Jurkat, Clone E6-1 (cell line): ENCODE results near the gene ATP11C.
A peak's percentile ranks its signal among the peaks of the same experiment; 100 is the strongest.

Source experiments
- DNase-seq: peaks from one replicate; pipeline ENCODE4 v3.0.0-alpha.2; 2011; ENCODE audit warnings: low read depth, low spot score
- H3K4me3 ChIP-seq: 2 replicates; pipeline ENCODE4 v1.5.1; 2011; ENCODE audit warnings: mild to moderate bottlenecking, low read length, control low read depth, moderate library complexity

The ATP11C gene

DNA sequence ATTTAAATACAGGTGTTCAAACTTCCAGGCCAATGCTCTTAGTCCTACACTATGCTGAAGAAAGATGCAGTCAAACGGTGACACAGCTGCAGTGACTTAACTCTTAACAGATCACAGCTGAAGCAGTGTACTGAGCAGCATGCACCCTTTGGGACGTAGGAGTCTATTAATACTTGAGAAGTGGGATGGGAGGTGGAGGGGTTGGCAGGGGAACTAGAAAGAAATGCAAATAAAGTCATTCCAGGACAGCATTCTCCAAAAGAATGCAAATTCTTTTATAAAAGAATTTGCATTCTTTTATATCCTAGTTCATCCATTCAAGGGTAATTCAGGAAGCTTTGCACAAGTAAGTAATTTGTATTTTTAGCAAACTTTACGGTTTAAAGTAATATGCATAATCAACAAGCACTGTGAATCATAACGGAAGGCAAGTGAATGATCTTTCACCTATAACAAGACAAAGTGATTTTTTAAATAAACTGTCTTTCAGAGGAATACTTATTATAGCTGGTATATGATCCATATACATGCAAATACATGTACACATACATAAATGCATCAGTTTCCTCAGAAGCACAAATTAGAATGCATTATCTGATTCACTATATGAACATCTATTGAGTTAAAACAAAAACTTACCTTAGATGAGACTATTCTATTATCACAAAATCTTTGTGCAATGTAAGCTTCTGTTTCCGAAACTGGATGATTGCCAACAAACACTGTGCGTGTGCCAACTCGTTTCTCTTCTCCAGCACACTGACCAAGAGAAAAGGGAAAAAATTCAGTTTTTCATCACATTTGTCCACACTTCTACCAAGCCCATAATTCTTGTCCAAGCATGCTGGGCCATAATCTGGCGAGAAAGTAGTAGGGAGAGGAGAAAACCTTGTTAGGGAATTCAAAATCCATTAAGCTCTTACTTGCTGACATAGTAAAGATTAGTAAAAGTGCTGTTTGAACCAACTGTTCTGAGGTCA, 106.5 kb downstream of the ATP11C start:
- DNase-seq, result no peak
- no peak overlapping the region for H3K4me3 ChIP-seq

DNA sequence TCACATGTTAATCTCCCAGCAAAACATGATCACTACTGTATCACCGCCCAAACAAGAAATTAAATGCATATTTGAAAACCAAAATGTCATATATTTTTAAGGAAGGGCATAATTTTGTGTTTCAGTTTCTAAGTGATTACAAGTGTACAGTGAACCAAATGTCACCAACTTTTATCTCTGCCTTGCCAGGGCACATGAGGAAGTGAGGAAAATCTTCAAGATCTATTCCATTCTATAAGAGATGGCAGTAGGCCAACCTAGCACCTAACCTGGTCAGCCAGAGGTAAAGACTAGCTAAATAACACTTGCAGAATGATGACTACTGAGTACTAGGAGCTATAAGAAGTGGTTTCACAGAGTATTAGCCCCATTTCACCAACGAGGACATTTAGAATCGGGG, 107.2 kb downstream of the ATP11C start:
- DNase-seq, result no peak
- H3K4me3 ChIP-seq, result no peak overlapping the region

DNA sequence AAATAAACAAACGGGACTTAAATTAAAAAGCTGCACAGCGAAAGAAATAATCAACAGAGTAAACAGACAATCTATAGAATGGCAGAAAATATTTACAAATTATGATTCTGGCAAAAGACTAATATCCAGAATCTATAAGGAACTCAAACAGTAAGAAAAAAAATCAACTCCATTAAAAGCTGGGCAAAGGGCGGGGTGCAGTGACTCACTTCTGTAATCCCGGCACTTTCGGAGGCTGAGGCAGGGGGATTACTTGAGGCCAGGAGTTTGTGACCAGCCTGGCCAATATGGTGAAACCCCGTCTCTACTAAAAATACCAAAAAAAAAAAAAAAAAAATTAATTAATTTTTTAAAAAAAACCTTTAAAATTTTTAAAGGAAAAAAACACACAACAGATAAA, 109.0 kb downstream of the ATP11C start:
- H3K4me3 ChIP-seq, result no peak overlapping the region
- DNase-seq, result no peak

DNA sequence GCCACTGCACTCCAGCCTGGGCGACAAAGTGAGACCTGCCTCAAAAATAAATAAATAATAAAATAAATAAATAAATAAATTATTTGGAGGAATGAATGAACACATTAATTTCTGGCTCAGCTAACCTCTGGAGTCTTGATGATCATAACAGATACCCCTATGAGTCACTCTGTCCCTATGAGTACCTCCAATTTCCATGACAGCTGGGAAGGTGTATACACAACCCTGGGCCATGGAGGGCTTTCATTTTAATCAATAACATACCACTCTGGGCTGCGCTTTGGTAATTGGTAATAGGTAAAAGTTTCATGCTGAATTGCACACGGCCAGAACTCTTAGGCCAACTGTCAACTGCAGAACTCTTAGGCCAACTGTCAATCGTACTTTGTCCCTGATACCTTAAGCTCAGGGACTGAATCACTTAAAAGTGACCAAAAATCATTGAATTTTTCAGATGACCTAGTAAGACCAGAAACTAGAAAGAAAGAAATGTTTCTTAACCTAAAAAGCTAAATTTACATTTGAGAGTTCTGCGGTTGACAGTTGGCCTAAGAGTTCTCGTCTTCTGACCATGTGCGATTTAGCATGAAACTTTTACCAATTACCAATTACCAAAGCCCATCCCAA, 112.4 kb downstream of the ATP11C start:
- H3K4me3 ChIP-seq, result no peak overlapping the region
- no peak for DNase-seq

DNA sequence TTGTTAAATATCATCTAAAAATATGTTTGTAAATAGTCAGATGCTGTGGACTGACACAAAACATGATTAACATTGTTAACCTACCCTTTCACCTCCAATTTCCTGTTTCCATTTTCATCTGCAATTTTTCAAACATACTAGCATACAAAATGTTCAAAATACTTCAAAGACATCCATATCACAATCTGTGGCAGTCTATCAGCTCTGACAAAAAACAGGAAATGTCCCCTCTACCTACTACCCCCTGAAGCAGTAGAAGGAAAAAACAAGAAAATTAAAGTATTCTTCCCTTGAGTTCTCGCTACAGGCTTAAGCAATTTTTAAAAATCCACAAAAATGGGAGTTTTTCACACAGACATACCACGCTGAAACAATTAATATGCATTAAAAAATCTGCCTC, 116.6 kb downstream of the ATP11C start:
- no peak for DNase-seq
- H3K4me3 ChIP-seq, result no peak overlapping the region

- DNase-seq, result no peak
- no peak overlapping the region for H3K4me3 ChIP-seq
These were observed 117.1 kb downstream of the ATP11C start for GRCh38 chrX:139815771-139816170.

- H3K4me3 ChIP-seq, result no peak overlapping the region
These were observed 120.8 kb downstream of the ATP11C start for GRCh38 chrX:139811942-139812629.

DNA sequence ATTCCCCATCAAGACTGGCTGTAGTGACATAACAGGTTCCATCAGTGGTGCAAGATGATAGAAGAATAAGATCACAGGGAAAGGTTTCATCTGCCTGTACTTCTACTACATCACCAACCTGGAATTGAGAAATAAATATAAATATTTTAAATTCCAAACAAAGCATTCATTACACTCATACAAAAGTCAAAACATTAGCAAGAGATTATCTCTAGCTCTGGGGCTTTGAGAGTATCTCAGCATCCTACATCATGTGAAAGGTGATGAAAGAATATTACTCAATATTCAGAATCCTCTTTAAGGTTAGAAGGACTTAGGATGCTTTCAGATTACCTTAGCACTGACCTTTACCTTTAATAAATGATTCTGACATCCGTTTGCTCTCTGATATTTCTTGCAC, 128.4 kb downstream of the ATP11C start:
- DNase-seq, result no peak
- H3K4me3 ChIP-seq, result no peak overlapping the region

More at GRCh38 chrX:139811942-139812629, 120.8 kb downstream of the ATP11C start:
- DNase-seq, result no peak

- DNase-seq, result no peak
- H3K4me3 ChIP-seq, result no peak overlapping the region
These were observed 129.6 kb downstream of the ATP11C start for GRCh38 chrX:139803224-139803623.

DNA sequence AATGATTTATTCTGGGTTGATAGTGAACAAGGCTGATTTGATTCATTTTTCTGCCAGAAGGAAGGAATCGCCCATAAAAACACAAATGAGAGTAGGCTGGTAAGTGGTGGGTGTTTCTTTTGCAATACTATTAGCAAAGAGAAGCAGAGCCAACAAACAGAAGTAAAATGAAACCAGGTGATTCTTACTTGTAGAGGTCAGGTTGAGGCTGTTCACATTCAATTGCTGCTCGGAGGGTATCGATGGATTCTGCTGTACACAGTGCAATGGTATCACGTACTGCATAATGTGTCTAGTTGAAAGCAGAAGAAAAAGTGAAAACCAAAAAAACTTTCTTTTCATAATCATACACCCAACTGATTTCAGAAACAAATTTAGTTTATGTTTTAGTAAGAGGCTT, 130.8 kb downstream of the ATP11C start:
- no peak overlapping the region for H3K4me3 ChIP-seq
- DNase-seq, result no peak

GRCh38 chrX:139801397-139801813, 131.4 kb downstream of the ATP11C start:
- no peak for DNase-seq

GRCh38 chrX:139798701-139799100, 134.2 kb downstream of the ATP11C start:
- no peak for DNase-seq
- H3K4me3 ChIP-seq, result no peak overlapping the region

More at GRCh38 chrX:139801397-139801813, 131.4 kb downstream of the ATP11C start:
- H3K4me3 ChIP-seq, result no peak overlapping the region

DNA sequence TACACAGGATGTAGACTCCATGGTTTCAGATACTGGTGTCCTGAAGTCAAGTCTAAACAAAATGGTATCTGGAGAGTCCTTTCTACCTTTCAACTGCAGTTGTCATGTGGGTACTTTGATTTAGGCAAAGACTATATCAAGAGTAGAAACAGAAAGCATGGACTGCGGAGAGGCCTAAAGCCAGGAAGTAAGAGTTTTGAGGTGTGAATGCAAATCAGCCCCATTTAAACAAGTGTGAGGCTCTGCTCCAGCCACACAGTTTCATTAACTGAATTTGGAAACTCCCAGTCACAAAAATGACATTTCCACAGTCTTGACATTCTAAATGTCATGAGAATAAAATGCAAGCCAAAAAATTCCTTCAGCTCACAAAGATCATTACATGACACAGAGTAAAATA, 137.7 kb downstream of the ATP11C start:
- H3K4me3 ChIP-seq, result no peak overlapping the region
- DNase-seq, result no peak

- no peak for DNase-seq
- no peak overlapping the region for H3K4me3 ChIP-seq
These were observed 145.3 kb downstream of the ATP11C start for GRCh38 chrX:139787601-139788000.

GRCh38 chrX:139784807-139785206, 148.0 kb downstream of the ATP11C start:
- DNase-seq, result no peak

GRCh38 chrX:139783959-139784358, 148.9 kb downstream of the ATP11C start:
- no peak for DNase-seq
- no peak overlapping the region for H3K4me3 ChIP-seq

More at GRCh38 chrX:139784807-139785206, 148.0 kb downstream of the ATP11C start:
- no peak overlapping the region for H3K4me3 ChIP-seq

- DNase-seq, result no peak
- H3K4me3 ChIP-seq, result no peak overlapping the region
These were observed 149.8 kb downstream of the ATP11C start for GRCh38 chrX:139783030-139783429.

DNA sequence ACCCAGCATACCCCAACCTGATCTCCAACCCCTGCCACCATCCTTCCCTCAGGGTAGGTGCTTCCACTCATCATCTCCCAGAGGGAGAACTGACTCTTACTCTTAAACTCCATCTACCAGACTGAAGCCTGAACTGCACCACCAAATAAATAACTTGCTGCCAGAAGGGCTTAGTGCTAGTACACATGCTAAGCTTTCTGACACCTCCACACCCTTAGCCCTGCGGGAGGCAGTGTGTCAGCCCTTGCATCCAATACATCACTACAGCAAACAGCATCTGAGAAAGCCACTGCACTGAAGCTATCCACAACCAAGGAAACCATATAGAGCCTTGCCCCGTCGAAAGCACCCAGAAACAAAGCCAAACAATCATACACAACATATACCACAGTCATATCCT, 156.3 kb downstream of the ATP11C start:
- no peak for DNase-seq
- H3K4me3 ChIP-seq, result no peak overlapping the region

DNA sequence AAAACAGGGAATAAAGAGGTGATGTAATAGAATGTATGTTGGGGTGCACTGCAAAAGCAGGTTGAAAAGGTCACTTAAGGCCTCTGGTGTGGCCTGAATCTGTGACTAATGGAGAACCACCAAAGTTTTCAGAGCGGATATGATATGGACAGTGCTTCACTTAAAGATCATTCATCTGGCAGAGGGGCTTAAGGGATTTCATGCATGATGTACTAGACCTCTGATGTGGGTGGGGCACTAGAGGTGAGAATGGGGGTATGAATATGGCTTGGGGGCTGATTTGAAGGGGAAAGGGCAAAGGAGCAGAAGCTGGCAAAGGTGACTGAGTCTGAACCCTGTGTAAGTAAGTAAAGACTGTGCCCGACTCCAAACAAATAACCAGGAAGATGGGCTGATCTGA, 162.5 kb downstream of the ATP11C start:
- no peak for DNase-seq

GRCh38 chrX:139766545-139766983, 166.3 kb downstream of the ATP11C start:
- DNase-seq, result peak; percentile 69

More for the DNA sequence above, 162.5 kb downstream of the ATP11C start:
- H3K4me3 ChIP-seq, result no peak overlapping the region

More at GRCh38 chrX:139766545-139766983, 166.3 kb downstream of the ATP11C start:
- H3K4me3 ChIP-seq, result no peak overlapping the region
